ENCODE results near the gene SPTBN1.

SPTBN1 gene

GRCh38 chr2:54649191-54649590 is 193.1 kb downstream of the SPTBN1 start:
- no peaks in the 10 kb centered on the region for H3K79me2 ChIP-seq (ENCODE audit: insufficient read depth, low read length)
- no peaks in the 10 kb centered on the region for H3F3A ChIP-seq (ENCODE audit: low read depth)
- no peak overlapping the region for H3K4me3 ChIP-seq (ENCODE audit: low read length, poor library complexity, severe bottlenecking)
- H3K4me1 ChIP-seq (ENCODE audit: insufficient read depth, low read length, poor library complexity, severe bottlenecking), result no peaks in the 10 kb centered on the region
- no peaks in the 10 kb centered on the region for H3K27me3 ChIP-seq (ENCODE audit: insufficient read depth, low read length, poor library complexity, severe bottlenecking)
- H3K9ac ChIP-seq (ENCODE audit: low read depth, low read length, poor library complexity, severe bottlenecking), result no peak overlapping the region
- TF ChIP-seq CTCF (conservative IDR thresholded peaks at IDR 0.05; ENCODE audit: low read length), result no peak
- TF ChIP-seq EZH2phosphoT487 (IDR thresholded peaks at IDR 0.05; ENCODE audit: borderline replicate concordance), result no peak
- no peak overlapping the region for H3K4me2 ChIP-seq (ENCODE audit: low read depth, low read length, poor library complexity, severe bottlenecking)
- H4K20me1 ChIP-seq (ENCODE audit: insufficient read depth, low read length, poor library complexity, severe bottlenecking), result no peaks in the 10 kb centered on the region
- H2AFZ ChIP-seq (ENCODE audit: low read length), result no peak overlapping the region
- H3K9me2 ChIP-seq (replicated peaks; ENCODE audit: low read depth, low read length), result no peaks in the 10 kb centered on the region
- H3K36me3 ChIP-seq (ENCODE audit: insufficient read depth, low read length), result peaks cover 100% of the 10 kb centered on the region
- no peaks in the 10 kb centered on the region for H3K9me3 ChIP-seq (ENCODE audit: insufficient read depth, low read depth, low read length)

GRCh38 chr2:54649633-54650032 is 193.5 kb downstream of the SPTBN1 start:
- H3K4me3 ChIP-seq (ENCODE audit: low read length, poor library complexity, severe bottlenecking), result no peak overlapping the region
- no peak for TF ChIP-seq EZH2phosphoT487 (IDR thresholded peaks at IDR 0.05; ENCODE audit: borderline replicate concordance)
- no peak for TF ChIP-seq CTCF (conservative IDR thresholded peaks at IDR 0.05; ENCODE audit: low read length)
- no peaks in the 10 kb centered on the region for H3K4me1 ChIP-seq (ENCODE audit: insufficient read depth, low read length, poor library complexity, severe bottlenecking)
- H3K79me2 ChIP-seq (ENCODE audit: insufficient read depth, low read length), result no peaks in the 10 kb centered on the region
- peaks cover 100% of the 10 kb centered on the region for H3K36me3 ChIP-seq (ENCODE audit: insufficient read depth, low read length)
- H4K20me1 ChIP-seq (ENCODE audit: insufficient read depth, low read length, poor library complexity, severe bottlenecking), result no peaks in the 10 kb centered on the region
- no peaks in the 10 kb centered on the region for H3K27me3 ChIP-seq (ENCODE audit: insufficient read depth, low read length, poor library complexity, severe bottlenecking)
- no peak overlapping the region for H3K4me2 ChIP-seq (ENCODE audit: low read depth, low read length, poor library complexity, severe bottlenecking)
- no peak overlapping the region for H2AFZ ChIP-seq (ENCODE audit: low read length)
- no peaks in the 10 kb centered on the region for H3K9me2 ChIP-seq (replicated peaks; ENCODE audit: low read depth, low read length)
- no peak overlapping the region for H3K9ac ChIP-seq (ENCODE audit: low read depth, low read length, poor library complexity, severe bottlenecking)
- H3K9me3 ChIP-seq (ENCODE audit: insufficient read depth, low read depth, low read length), result no peaks in the 10 kb centered on the region
- no peaks in the 10 kb centered on the region for H3F3A ChIP-seq (ENCODE audit: low read depth)

GRCh38 chr2:54650612-54651011 is 194.5 kb downstream of the SPTBN1 start:
- H3F3A ChIP-seq (ENCODE audit: low read depth), result no peaks in the 10 kb centered on the region
- H3K4me3 ChIP-seq (ENCODE audit: low read length, poor library complexity, severe bottlenecking), result no peak overlapping the region
- no peaks in the 10 kb centered on the region for H3K79me2 ChIP-seq (ENCODE audit: insufficient read depth, low read length)
- H3K4me1 ChIP-seq (ENCODE audit: insufficient read depth, low read length, poor library complexity, severe bottlenecking), result no peaks in the 10 kb centered on the region
- no peak overlapping the region for H2AFZ ChIP-seq (ENCODE audit: low read length)
- H3K9me3 ChIP-seq (ENCODE audit: insufficient read depth, low read depth, low read length), result no peaks in the 10 kb centered on the region
- no peaks in the 10 kb centered on the region for H4K20me1 ChIP-seq (ENCODE audit: insufficient read depth, low read length, poor library complexity, severe bottlenecking)
- no peak overlapping the region for H3K9ac ChIP-seq (ENCODE audit: low read depth, low read length, poor library complexity, severe bottlenecking)
- H3K27me3 ChIP-seq (ENCODE audit: insufficient read depth, low read length, poor library complexity, severe bottlenecking), result no peaks in the 10 kb centered on the region
- H3K4me2 ChIP-seq (ENCODE audit: low read depth, low read length, poor library complexity, severe bottlenecking), result no peak overlapping the region
- no peaks in the 10 kb centered on the region for H3K9me2 ChIP-seq (replicated peaks; ENCODE audit: low read depth, low read length)
- peaks cover 100% of the 10 kb centered on the region for H3K36me3 ChIP-seq (ENCODE audit: insufficient read depth, low read length)
- no peak for TF ChIP-seq EZH2phosphoT487 (IDR thresholded peaks at IDR 0.05; ENCODE audit: borderline replicate concordance)
- TF ChIP-seq CTCF (conservative IDR thresholded peaks at IDR 0.05; ENCODE audit: low read length), result no peak
